RWPE2 (cell line): ENCODE results near the gene SPATA3.

Experiments
- ATAC-seq: fragments of 200-7000 bp; cut with Tn5 transposase; 3 replicates; pipeline ENCODE4 v1.9.1; 2021; ENCODE audit warnings: low read depth
- DNase-seq: peaks from one replicate; pipeline ENCODE4 v3.0.0-alpha.2; 2020; ENCODE audit warnings: low spot score
- H3K27ac ChIP-seq: fragments of 450-650 bp; 2 replicates; pipeline ENCODE4 v1.5.1; 2017; ENCODE audit warnings: mild to moderate bottlenecking; ENCODE audit not compliant: poor library complexity, severe bottlenecking
- H3K27me3 ChIP-seq: fragments of 250-450 bp; sonication (Bioruptor Pico); 2 replicates; pipeline ENCODE4 v1.5.1; 2021; ENCODE audit warnings: mild to moderate bottlenecking, moderate library complexity; ENCODE audit not compliant: insufficient read depth, poor library complexity, severe bottlenecking
- H3K36me3 ChIP-seq: fragments of 250-450 bp; sonication (Bioruptor Pico); 2 replicates; pipeline ENCODE4 v1.5.1; 2020; ENCODE audit warnings: low read depth, mild to moderate bottlenecking, moderate library complexity
- H3K4me1 ChIP-seq: fragments of 250-450 bp; sonication (Bioruptor Pico); 2 replicates; pipeline ENCODE4 v1.5.1; 2021; ENCODE audit warnings: mild to moderate bottlenecking, moderate library complexity; ENCODE audit not compliant: insufficient read depth, poor library complexity, severe bottlenecking
- H3K4me3 ChIP-seq: fragments of 250-450 bp; sonication (Bioruptor Pico); 2 replicates; pipeline ENCODE4 v1.5.1; 2021; ENCODE audit warnings: mild to moderate bottlenecking, moderate library complexity; ENCODE audit not compliant: severe bottlenecking
- H3K9me3 ChIP-seq: fragments of 250-450 bp; sonication (Bioruptor Pico); 2 replicates; pipeline ENCODE4 v1.5.1; 2021; ENCODE audit warnings: mild to moderate bottlenecking, moderate library complexity; ENCODE audit not compliant: severe bottlenecking
- CTCF ChIP-seq: fragments of 450-650 bp; IDR thresholded peaks from one replicate; pipeline ENCODE4 v1.5.1; 2017; ENCODE audit warnings: mild to moderate bottlenecking, moderate library complexity; ENCODE audit not compliant: poor library complexity, severe bottlenecking

SPATA3 gene

GRCh38 chr2:231047923-231048915 lies 52.3 kb downstream of the SPATA3 start:
- Histone ChIP-seq H3K36me3 (no peaks in the 10 kb centered on the region), H3K4me1 (no peaks in the 10 kb centered on the region), H3K27me3 (no peaks in the 10 kb centered on the region), H3K27ac (no peak overlapping the region), H3K4me3 (no peak overlapping the region), H3K9me3 (no peaks in the 10 kb centered on the region)
- no peak for TF ChIP-seq CTCF
- ATAC-seq (no peak), DNase-seq (no peak)

GRCh38 chr2:231049286-231050017 lies 53.5 kb downstream of the SPATA3 start:
- Histone ChIP-seq H3K9me3 (no peaks in the 10 kb centered on the region), H3K27ac (no peak overlapping the region), H3K4me3 (no peak overlapping the region), H3K4me1 (no peaks in the 10 kb centered on the region), H3K27me3 (no peaks in the 10 kb centered on the region), H3K36me3 (no peaks in the 10 kb centered on the region)
- ATAC-seq, result no peak
- no peak for DNase-seq
- TF ChIP-seq CTCF, result no peak

- ATAC-seq (no peak), DNase-seq (no peak)
- Histone ChIP-seq H3K4me3 (no peak overlapping the region), H3K27me3 (no peaks in the 10 kb centered on the region), H3K36me3 (no peaks in the 10 kb centered on the region), H3K9me3 (no peaks in the 10 kb centered on the region), H3K27ac (no peak overlapping the region), H3K4me1 (no peaks in the 10 kb centered on the region)
- no peak for TF ChIP-seq CTCF
Measured at GRCh38 chr2:231050018-231050901, 54.3 kb downstream of the SPATA3 start.

- H3K27ac ChIP-seq, result no peak overlapping the region
- DNase-seq (no peak), ATAC-seq (no peak)
- no peak for TF ChIP-seq CTCF
- no peaks in the 10 kb centered on the region for H3K4me1 ChIP-seq
- H3K4me3 ChIP-seq, result no peak overlapping the region
- no peaks in the 10 kb centered on the region for H3K27me3 ChIP-seq
- H3K9me3 ChIP-seq, result no peaks in the 10 kb centered on the region
- H3K36me3 ChIP-seq, result no peaks in the 10 kb centered on the region
Measured at GRCh38 chr2:231051116-231051515, 55.2 kb downstream of the SPATA3 start.
